Loucy (cell line): ENCODE results near the gene ORC2.
A peak's percentile ranks its signal among the peaks of the same experiment; 100 is the strongest.

Experiments used
- H2AFZ ChIP-seq: fragments of 200-600 bp; sonication (generic); 2 replicates; pipeline ENCODE4 v1.6.0; 2016; ENCODE audit warnings: antibody characterized with exemption, mild to moderate bottlenecking, low read length, moderate library complexity
- H3F3A ChIP-seq: fragments of 200-600 bp; 2 replicates; pipeline ENCODE4 v1.6.0; 2016; ENCODE audit warnings: antibody characterized with exemption, low read depth, mild to moderate bottlenecking
- H3K27me3 ChIP-seq: fragments of 200-600 bp; sonication (generic); 2 replicates; pipeline ENCODE4 v1.6.1; 2014; ENCODE audit warnings: low read length, mild to moderate bottlenecking; ENCODE audit not compliant: insufficient read depth, poor library complexity, severe bottlenecking
- H3K36me3 ChIP-seq: fragments of 200-600 bp; sonication (generic); 2 replicates; pipeline ENCODE4 v1.6.1; 2016; ENCODE audit warnings: low read length; ENCODE audit not compliant: insufficient read depth
- H3K4me1 ChIP-seq: fragments of 200-600 bp; sonication (generic); 2 replicates; pipeline ENCODE4 v1.5.1; 2014; ENCODE audit warnings: low read length, mild to moderate bottlenecking; ENCODE audit not compliant: insufficient read depth, poor library complexity, severe bottlenecking
- H3K4me2 ChIP-seq: fragments of 200-600 bp; sonication (generic); 2 replicates; pipeline ENCODE4 v1.6.0; 2014; ENCODE audit warnings: antibody characterized with exemption, low read length, low read depth, mild to moderate bottlenecking; ENCODE audit not compliant: poor library complexity, severe bottlenecking
- H3K4me3 ChIP-seq: fragments of 200-600 bp; sonication (generic); 2 replicates; pipeline ENCODE4 v1.5.1; 2014; ENCODE audit warnings: low read length, mild to moderate bottlenecking, mixed read lengths; ENCODE audit not compliant: poor library complexity, severe bottlenecking
- H3K79me2 ChIP-seq: fragments of 200-600 bp; sonication (generic); 2 replicates; pipeline ENCODE4 v1.6.1; 2014; ENCODE audit warnings: low read length; ENCODE audit not compliant: insufficient read depth
- H3K9ac ChIP-seq: fragments of 200-600 bp; sonication (generic); 2 replicates; pipeline ENCODE4 v1.6.0; 2014; ENCODE audit warnings: mild to moderate bottlenecking, low read depth, low read length, moderate library complexity; ENCODE audit not compliant: poor library complexity, severe bottlenecking
- H3K9me2 ChIP-seq: fragments of 200-600 bp; sonication (generic); replicated peaks from 2 replicates; pipeline ENCODE4 v1.6.1; 2016; ENCODE audit warnings: low read depth, low read length, mixed read lengths
- H3K9me3 ChIP-seq: fragments of 200-600 bp; sonication (generic); 2 replicates; pipeline ENCODE4 v1.6.1; 2014; ENCODE audit warnings: mild to moderate bottlenecking, antibody characterized with exemption, low read length, low read depth; ENCODE audit not compliant: insufficient read depth
- H4K20me1 ChIP-seq: fragments of 200-600 bp; sonication (generic); 2 replicates; pipeline ENCODE4 v1.6.0; 2014; ENCODE audit warnings: antibody characterized with exemption, low read length, mild to moderate bottlenecking; ENCODE audit not compliant: insufficient read depth, poor library complexity, severe bottlenecking
- EZH2phosphoT487 ChIP-seq: fragments of 200-600 bp; IDR thresholded peaks from 2 replicates; pipeline ENCODE4 v1.6.1; 2018; ENCODE audit warnings: antibody characterized with exemption, mild to moderate bottlenecking, moderate library complexity, borderline replicate concordance
- TF ChIP-seq, protein P1 (sequence below): fragments of 200-600 bp; sonication (generic); conservative IDR thresholded peaks from 2 replicates; pipeline ENCODE4 v1.5.1; 2014; ENCODE audit warnings: mild to moderate bottlenecking, antibody characterized with exemption, low read length

Gene ORC2

DNA sequence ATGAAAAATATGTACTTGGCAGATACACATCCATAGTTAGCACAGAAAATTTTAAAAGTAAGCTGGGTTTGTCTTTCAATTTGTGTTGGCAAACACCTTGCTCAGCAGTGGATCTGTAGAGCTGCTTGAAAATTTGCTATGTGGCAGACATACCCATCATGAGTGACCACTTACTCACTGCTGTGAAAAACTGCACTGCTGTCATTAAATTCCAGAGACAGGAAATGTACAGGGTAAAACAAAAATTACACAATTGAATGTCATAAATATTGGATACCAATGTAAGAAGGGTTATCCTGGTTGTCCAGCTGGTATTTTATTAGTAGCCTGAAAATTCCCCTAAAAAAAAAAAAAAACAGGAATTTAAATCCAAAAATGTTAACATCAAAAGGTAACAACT lies 49.8 kb downstream of the ORC2 start:
- Histone ChIP-seq H2AFZ (no peak overlapping the region), H3K4me3 (no peak overlapping the region), H3K4me2 (no peak overlapping the region), H3K27me3 (no peaks in the 10 kb centered on the region), H3K9me3 (no peaks in the 10 kb centered on the region), H3K79me2 (no peaks in the 10 kb centered on the region), H3K4me1 (no peaks in the 10 kb centered on the region), H4K20me1 (no peaks in the 10 kb centered on the region), H3K9ac (no peak overlapping the region), H3K9me2 (no peaks in the 10 kb centered on the region), H3F3A (no peaks in the 10 kb centered on the region), H3K36me3 (peaks cover 75% of the 10 kb centered on the region; the same call in 1 of the 2 replicates)
- no peak for TF ChIP-seq EZH2phosphoT487
- TF ChIP-seq, protein P1, sequence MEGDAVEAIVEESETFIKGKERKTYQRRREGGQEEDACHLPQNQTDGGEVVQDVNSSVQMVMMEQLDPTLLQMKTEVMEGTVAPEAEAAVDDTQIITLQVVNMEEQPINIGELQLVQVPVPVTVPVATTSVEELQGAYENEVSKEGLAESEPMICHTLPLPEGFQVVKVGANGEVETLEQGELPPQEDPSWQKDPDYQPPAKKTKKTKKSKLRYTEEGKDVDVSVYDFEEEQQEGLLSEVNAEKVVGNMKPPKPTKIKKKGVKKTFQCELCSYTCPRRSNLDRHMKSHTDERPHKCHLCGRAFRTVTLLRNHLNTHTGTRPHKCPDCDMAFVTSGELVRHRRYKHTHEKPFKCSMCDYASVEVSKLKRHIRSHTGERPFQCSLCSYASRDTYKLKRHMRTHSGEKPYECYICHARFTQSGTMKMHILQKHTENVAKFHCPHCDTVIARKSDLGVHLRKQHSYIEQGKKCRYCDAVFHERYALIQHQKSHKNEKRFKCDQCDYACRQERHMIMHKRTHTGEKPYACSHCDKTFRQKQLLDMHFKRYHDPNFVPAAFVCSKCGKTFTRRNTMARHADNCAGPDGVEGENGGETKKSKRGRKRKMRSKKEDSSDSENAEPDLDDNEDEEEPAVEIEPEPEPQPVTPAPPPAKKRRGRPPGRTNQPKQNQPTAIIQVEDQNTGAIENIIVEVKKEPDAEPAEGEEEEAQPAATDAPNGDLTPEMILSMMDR = no peak

DNA sequence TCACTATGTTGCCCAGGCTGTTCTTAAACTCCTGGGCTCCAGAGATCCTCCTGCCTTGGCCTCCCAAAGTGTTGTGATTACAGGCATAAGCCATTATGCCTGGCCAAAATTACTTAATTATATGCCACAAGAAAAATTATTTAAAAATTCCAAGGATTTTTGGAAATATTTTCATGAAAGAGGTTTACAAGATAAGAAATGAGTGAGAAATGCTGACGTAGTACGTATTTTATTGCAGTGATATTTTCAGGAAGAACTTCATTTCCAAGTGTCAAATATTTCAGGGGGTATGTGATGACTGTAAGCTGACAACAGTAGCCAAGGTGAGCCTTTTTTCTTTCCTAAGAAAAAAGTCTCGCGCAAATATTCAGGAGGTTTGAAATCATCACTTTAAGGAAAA lies 53.5 kb downstream of the ORC2 start:
- H3K36me3 ChIP-seq = peaks cover 53% of the 10 kb centered on the region; the same call in 1 of the 2 replicates
- no peaks in the 10 kb centered on the region for H3F3A ChIP-seq
- no peaks in the 10 kb centered on the region for H3K9me3 ChIP-seq
- no peak overlapping the region for H3K4me3 ChIP-seq
- no peak overlapping the region for H3K4me2 ChIP-seq
- no peaks in the 10 kb centered on the region for H3K79me2 ChIP-seq
- H3K9me2 ChIP-seq = no peaks in the 10 kb centered on the region
- H4K20me1 ChIP-seq = no peaks in the 10 kb centered on the region
- H3K4me1 ChIP-seq = no peaks in the 10 kb centered on the region
- H3K27me3 ChIP-seq = no peaks in the 10 kb centered on the region
- no peak overlapping the region for H3K9ac ChIP-seq
- H2AFZ ChIP-seq = no peak overlapping the region
- TF ChIP-seq, protein P1 = no peak

DNA sequence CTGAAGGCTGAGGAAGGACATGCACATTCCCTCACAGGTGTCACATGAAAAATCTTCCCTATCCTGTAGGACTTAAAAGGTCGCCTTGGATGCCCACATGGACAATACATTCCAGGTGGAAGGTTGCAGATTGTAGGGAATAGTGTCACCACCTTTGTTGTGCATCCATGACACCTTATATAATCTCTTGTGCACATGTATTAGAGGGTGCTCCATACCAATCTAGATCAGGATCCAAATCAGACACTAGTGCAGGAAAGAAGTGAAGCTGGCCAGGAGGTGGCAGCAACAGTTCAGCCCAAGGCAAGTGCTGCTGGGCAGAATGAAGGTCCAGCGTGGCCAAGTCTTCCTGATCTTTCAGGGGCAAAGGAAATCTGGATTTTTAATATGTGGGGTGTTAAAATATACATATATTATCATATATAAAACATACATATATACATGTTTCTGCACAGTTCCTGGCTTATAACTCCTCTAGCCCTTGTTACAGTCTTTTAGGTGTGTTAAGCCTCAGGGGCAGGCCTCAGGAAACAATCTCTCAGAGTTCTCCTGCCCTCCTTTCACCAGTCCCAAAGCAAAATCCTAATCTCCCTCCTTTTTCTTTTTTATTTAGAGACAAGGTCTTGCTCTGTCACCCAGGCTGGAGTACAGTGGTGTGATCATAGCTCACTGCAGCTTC lies 57.7 kb downstream of the ORC2 start:
- Histone ChIP-seq H3K79me2 (no peaks in the 10 kb centered on the region), H3K4me1 (no peaks in the 10 kb centered on the region), H4K20me1 (no peaks in the 10 kb centered on the region), H3K36me3 (peaks cover 31% of the 10 kb centered on the region; the same call in 1 of the 2 replicates), H3K9me2 (no peaks in the 10 kb centered on the region), H3K4me3 (no peak overlapping the region), H3K9me3 (no peaks in the 10 kb centered on the region), H3K4me2 (no peak overlapping the region), H2AFZ (no peak overlapping the region), H3F3A (no peaks in the 10 kb centered on the region), H3K27me3 (no peaks in the 10 kb centered on the region), H3K9ac (no peak overlapping the region)
- TF ChIP-seq, protein P1 = peak; percentile 83
- TF ChIP-seq EZH2phosphoT487 = no peak
